Heart left ventricle (tissue), 13 donors: ENCODE results near the gene SF3B1.

ENCODE experiments used
- CTCF ChIP-seq, 12 donors: fragments of 200-600 bp; sonication (generic) in 4 of 12; IDR thresholded peaks; one replicate each; pipeline versions ENCODE4 v1.5.0 to v1.8.0; 2018 to 2022; ENCODE audit warnings: antibody characterized with exemption in 12 of 12, mild to moderate bottlenecking in 5 of 12
- POLR2A ChIP-seq, 2 donors: fragments of 450-650 bp; IDR thresholded peaks; one replicate each; pipeline ENCODE4 v1.6.1; 2017; ENCODE audit warnings: antibody characterized with exemption in 2 of 2, mild to moderate bottlenecking in 2 of 2, moderate library complexity in 2 of 2
- donor health status: ischemic (EF 13 %, LVEDD 7.1; RV severe dilation, severe dysfunction).
- donor health status: DM: no; HTN: yes; CAD: no.
- donor health status: DM: no; HTN: no; CAD: no.
- donor health status: ischemic (EF 25% LVEDD 6.9; RV normal size, moderate dysfunction).
- donor health status: ischemic (EF 25% LVEDD 5.7; RV mildly dilated, moderate dysfunction).
- donor health status: ischemic (EF 35%, LVEDD 5.7; RV mildly dilated, moderate dysfunction).
- donor health status: nonischemic (EF 11% LVEDD 7.7; RV severe dilation, severe dysfunction).
- donor health status: DM: yes; HTN: yes; CAD: no.
- donor health status: PGD.
- donor health status: ischemic (EF 29% LVEDD 5.4; RV normal size, mild dysfunction).
- donor health status: nonischemic (EF 23%, LVEDD 6.1; RV moderate dilation, normal function).

GRCh38 chr2:197426723-197427603, 7.9 kb downstream of the SF3B1 start:
- no peak for TF ChIP-seq CTCF (IDR thresholded peaks at IDR 0.05)
- TF ChIP-seq POLR2A (IDR thresholded peaks at IDR 0.05): no peak
